Airway epithelial cell (primary cell): ENCODE measurements around the gene FBXO8. TPM values are rescaled to one million over a fixed set of nuclear protein-coding genes. Genes with fewer than 3 reads are reported as not detected.

Source experiments
- total RNA-seq: library from RNA; depleted of rRNA; stranded (reverse); fragments of >200 nt; gene quantifications from 2 replicates; pipeline ENCODE4 v1.2.3, GENCODE V29; 2015

The FBXO8 gene, protein sequence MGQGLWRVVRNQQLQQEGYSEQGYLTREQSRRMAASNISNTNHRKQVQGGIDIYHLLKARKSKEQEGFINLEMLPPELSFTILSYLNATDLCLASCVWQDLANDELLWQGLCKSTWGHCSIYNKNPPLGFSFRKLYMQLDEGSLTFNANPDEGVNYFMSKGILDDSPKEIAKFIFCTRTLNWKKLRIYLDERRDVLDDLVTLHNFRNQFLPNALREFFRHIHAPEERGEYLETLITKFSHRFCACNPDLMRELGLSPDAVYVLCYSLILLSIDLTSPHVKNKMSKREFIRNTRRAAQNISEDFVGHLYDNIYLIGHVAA
- 13.1 and 16.8 TPM in 2 replicates for total RNA-seq

DNA sequence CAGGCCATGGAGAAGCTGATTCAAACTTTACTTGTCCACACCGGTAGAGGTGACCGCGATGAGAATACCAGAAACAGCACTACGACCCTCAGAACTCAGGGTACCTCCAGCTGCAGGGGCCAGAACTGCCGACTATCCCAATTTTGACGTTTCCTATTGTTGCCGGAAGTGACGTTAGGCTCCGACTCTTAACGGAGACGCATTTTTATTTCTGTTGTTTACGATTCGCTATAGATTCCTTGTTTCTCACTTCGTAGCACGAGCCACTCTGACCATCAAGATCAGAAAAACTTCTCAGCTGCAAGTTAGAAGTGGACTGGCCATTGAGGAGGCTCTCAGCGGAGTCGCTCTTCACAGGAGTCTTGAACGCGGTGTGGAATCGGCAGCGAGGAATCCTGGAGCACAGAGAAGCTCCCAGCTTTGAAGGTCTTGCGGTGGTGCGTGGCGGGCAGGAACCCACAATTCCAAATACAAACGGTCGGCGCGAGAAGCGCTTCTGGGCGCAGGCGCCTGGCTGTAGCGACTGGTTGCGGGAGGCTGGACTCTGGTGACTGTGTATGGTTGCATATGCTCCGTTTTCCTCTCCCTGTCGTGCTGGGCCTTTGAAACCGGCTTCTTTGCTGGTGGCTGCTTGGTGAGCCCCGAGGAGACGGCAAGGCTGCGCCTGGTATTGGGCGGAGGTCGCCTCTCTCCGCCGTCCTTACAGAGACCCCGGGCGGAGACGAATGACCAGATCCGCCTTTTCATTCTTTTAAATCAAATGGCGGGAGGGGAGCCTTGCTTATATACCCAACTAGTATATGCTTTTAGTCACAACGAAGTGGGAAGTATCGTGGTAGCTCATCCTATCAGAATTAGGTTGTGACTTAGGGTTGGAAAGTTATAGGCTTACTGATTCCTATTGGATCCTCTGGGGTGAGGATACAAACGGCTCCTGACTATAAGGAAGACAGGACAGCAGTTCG is at the start of gene FBXO8, which contains the start of gene CEP44:
Gene FBXO8 (minus strand): TSS at position 161 of the 965 bp plus-strand sequence. CDS start 20,575 bp downstream, outside the sequence.
Gene CEP44 (plus strand): TSS at position 405 of the 965 bp plus-strand sequence. CDS start 15,211 bp downstream, outside the sequence.

Other genes starting within 250 kb of the FBXO8 start
- 5.4 and 6.8 TPM in 2 replicates for gene CEP44, start 244 bp upstream of the FBXO8 start, total RNA-seq
- gene HPGD, start 238.8 kb upstream of the FBXO8 start, total RNA-seq, result 2.9 and 4.5 TPM in 2 replicates